HG02759 (cell line): ENCODE measurements around the gene FHOD3.
"Not testable (repeated sequence)": the region's sequence is repeated elsewhere in the genome, so short reads cannot be mapped to it uniquely, and the experiment has no call there.

Experiments used
- ATAC-seq: cut with Tn5 transposase; IDR thresholded peaks from one replicate; pipeline ENCODE4 v1.9.1; 2021; ENCODE audit warnings: mild to moderate bottlenecking, moderate library complexity; ENCODE audit not compliant: unreplicated experiment

FHOD3 gene

DNA sequence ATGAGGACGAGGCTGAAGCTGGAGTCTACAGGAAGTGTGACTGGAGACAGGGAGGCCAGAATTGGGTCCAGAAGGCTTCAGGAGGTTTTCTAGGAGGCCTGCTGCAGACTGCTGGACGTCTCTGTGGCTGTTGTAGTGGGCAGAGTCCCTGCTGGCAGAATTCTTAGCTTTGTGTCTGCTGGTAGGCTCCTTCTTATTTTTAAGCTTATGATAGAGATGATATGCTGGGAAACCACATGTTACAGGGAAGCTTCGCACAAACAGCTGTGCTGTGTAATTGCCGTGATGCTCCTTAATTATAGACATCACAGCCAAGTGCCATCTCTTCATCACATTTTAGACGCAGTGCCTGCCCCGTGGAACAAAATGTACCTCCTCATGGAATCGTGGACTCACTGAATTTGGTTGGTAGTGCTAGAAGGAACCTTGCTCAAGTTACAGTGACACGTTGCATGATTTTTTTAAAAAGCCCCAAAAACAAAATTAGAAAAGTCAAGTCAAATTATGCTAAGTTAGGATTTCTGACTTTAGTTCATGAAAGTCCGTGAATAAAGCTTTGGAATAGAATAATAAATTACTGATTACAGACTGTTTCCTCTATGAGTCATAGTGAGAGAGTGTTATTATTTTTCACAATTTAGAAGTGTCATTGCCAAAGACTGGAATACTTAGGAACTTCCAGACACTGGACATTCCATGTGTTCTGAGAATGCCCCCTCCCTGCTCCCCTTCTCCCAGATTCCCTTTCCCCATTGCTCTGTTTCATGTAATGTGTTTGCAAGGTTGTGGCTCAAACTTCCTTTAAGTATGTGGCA is 144.1 kb downstream of the FHOD3 start:
- no peak for ATAC-seq

GRCh38 chr18:36442717-36443116 is 145.2 kb downstream of the FHOD3 start:
- no peak for ATAC-seq

DNA sequence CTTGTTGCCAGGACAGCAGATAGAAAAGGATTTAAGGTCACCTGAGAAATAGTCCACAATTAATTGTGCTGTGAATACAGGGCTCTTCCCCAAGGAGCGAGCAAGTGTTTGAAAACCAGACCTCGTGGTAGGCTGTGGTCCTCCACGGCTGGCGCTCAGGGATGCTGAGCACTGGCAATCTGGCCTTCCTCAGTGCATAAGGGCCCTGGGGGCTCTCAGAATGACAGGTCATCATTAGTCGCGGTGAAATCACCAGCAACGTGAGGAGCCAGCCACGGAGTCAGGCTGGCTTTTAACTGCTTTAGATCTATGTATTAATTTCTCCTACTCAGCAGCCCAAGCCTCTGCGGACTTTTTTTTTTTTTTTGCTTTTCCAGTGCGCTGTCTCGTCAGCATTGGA is 148.5 kb downstream of the FHOD3 start:
- ATAC-seq, result no peak

DNA sequence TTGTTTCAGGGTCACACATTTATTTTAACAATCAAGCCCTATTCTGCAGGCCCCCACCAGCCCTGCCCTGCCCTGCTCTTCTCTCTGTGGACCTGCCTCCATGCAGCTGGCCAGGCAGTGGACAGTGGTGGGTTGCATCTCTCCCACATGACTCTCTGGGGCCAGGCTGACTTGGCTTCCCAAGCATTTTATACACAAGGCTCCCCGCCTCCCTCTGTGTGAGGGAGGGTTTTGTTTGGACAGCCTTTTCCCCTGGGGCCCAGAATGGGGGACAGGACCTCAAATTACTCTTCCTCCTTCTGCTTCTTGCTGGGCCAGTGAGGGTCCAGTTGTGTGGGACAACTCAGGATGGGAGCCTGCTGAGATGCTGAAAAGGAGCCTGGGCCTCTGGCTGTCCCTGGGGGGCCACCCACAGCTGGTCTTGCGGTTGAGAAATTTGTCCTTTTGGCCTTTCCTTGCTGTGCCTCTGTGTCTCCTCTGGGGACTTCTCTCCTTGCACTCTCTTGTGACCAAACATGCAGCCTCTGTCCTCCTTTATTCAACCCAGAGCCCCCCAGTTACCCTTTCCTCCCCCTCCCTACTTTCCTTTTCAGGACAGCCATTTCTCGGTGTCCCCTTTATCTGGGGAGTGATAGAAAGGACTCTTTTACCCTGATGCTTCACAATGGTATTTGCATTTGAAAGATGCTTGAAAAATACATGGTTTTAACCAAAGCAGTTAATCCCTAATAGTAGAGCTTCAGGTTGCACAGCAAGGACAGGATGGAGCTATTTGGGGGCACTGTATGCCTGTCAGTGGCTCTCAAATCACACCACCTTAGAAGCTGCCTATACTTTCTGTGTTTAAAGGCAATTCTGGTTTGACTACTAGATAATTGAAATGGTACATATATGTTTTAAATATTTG is 151.1 kb downstream of the FHOD3 start:
- ATAC-seq, result no peak

GRCh38 chr18:36449451-36449850 is 151.9 kb downstream of the FHOD3 start:
- no peak for ATAC-seq

GRCh38 chr18:36450264-36450663 is 152.8 kb downstream of the FHOD3 start:
- ATAC-seq, result no peak

DNA sequence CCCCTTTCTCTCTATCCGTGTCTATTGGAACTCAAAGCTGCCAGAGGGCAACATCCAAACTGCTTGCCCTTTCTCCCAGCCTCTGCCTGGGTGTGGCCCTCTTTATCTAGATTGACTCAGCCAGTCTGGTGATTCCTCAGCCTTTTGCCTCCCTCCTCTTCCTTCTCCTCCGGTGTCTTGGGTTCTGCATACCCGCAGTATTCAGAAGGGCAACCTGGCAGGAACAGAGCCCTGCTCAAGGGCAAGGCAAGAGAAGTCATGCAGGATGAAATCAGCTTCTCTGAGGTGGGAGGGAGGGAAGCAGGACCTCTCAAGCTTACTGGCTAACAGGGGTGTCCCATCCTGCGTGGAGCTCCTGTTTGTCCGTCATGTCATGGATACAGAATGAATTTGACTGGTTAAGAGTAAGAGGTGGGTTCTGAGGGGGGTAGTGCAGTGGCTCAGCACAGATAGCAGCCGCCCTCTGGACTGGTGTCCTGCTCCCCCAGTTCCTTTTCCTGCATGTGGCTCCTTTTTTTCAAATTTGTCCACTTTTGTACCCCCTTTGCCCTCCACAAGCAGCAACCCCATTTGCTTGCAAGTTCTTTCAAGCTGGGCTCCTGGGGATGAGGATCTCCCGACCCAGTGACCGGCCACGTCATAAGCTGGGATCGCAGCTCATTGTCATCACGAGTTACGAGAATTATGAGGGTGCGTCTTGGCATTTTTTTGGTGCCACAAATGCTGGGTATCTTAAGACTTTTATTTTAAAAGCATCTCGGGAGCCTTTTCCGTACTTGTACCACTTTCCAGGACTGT is 154.1 kb downstream of the FHOD3 start:
- no peak for ATAC-seq

DNA sequence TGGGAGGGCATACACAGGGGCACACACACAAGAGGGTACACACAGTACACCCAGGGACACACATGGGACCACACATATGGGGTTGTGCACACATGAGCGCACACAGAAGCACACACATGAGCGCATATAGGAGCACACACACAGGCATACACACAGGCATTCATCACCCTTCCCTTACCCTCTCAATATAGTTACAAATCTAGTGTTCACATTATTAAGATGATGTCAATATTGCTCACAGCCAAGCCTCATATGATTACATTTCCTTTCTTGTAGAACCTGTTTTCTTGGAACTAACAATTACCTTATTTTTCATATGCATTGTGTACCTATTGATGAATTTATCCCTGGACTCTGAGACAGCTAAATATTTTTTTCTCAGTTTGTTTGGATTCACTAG is 156.7 kb downstream of the FHOD3 start:
- ATAC-seq, result no peak

- ATAC-seq, result no peak
Observed at GRCh38 chr18:36454848-36455458, 157.4 kb downstream of the FHOD3 start.

DNA sequence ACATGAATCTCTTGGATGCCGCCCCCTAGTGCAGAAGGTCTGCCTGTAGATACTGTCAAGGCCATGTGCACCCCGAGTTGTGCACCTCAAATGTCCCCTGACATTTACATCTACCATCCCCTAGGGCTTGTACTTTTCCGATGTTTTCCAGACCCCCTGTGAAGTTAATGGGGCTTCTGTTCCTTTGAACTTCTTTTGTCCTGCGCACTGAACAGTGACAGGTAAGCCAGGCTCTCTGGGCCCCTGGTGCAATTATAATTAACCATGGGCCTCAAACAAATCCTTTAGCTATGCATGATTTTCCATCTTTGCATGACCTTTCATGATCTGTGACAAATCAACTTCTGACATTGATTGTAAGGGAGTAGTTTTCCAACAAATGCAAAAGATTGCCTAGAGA is 158.4 kb downstream of the FHOD3 start:
- no peak for ATAC-seq

DNA sequence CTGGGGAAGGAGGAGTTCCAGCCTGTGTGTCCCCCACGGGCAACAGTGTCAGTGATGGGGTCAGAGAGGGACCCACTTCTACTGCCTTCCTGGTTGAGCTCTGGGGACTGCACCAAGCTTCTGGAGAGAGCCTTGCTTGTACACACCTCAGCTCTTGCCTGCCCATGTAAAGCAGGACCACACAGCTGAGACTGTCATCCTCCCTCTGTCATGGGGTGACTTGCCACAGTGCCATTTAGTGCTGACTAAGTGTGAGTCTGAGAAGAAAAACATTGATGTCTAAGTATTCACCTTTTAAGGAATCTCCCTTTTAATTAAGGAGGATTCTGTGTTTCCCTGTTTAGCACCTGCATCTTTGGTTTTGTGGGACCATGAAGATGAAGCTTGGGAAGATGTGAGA is 159.1 kb downstream of the FHOD3 start:
- ATAC-seq, result no peak

GRCh38 chr18:36457683-36458082 is 160.2 kb downstream of the FHOD3 start:
- no peak for ATAC-seq

DNA sequence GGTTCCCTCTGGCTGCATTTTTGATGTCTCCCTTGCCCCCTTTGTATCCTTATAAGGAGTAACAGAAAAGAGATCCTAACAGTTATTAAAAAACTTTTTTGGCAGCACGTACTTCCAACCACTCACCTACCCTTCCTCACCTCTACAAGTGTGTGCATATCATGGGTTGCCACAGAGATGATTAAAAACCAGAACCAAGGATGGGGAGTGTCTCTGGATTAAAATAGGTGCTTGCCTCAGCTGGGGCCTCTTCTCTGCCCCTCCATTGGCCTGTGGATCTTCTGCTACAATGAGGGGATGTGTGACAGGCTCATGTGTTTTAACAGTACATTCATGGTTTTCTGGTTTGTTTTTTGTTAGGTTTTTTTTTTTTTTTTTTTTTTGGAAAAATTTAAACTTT is 160.8 kb downstream of the FHOD3 start:
- no peak for ATAC-seq

DNA sequence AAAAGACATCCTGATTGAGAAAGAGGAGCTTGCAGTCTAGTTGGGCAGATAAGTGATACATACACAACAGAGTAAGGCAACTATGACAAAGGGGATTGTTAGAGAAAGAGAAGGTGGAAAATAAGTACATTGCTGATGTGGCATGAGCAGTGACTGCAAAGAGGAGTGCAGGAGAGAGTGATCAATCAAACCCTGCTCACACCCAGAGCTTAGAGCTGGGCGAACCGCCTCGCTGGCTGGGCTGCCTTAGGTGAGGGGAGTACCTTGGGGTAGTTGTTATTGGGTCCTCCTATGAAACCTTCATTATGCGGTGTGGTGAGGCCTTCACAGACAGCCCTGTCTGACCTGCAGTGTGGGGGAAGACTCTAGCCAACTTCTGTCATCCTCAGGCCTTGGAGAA is 161.7 kb downstream of the FHOD3 start:
- no peak for ATAC-seq

- no peak for ATAC-seq
Observed at GRCh38 chr18:36459786-36460185, 162.3 kb downstream of the FHOD3 start.

- no peak for ATAC-seq
Observed at GRCh38 chr18:36460324-36460850, 162.9 kb downstream of the FHOD3 start.

DNA sequence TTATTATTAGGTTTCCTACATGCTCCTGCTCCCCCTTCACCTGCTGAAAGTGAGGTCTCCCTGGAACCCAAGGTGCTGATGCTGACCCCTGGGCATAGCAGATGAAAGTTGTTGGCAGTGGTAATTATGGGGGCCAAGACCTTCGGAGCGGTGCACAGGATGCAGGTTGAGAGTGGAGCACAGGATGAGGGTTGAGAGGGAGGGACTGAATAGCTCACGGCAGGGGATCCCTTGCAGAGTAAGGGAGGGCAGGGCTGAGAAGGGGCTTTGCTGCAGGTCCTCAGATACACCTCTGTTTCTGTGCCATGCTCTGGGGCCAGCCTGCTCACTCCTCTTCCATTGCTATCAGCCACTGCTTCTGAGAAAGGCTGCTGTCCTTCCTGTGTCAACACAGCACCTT is 163.3 kb downstream of the FHOD3 start:
- ATAC-seq, result no peak

DNA sequence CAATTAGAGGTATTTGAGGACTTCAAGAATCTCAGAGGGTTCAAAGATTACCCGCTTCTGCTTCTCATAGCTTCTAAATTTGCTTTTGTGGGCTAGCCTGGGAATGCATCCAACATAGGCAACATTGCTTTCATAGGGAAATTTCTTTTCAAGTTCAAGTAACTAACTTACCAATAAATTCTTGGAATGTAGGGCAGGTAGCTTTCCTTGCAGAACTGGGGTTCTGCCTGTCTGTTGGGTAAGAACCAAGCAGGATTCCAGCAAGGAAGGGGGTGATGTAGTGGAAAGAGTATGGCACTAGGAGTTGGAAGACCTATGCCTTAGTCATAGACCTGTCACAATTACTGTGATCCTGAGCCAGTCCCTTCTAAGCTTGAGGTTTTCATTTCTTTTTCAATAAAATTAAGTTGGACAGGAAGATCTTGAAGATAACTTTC is 164.1 kb downstream of the FHOD3 start:
- no peak for ATAC-seq

GRCh38 chr18:36463516-36463915 is 166.0 kb downstream of the FHOD3 start:
- ATAC-seq, result not testable (repeated sequence)

- ATAC-seq, result no peak
Observed at GRCh38 chr18:36464126-36464651, 166.7 kb downstream of the FHOD3 start.
